ENCODE data around the gene CALHM3.

Gene CALHM3

DNA sequence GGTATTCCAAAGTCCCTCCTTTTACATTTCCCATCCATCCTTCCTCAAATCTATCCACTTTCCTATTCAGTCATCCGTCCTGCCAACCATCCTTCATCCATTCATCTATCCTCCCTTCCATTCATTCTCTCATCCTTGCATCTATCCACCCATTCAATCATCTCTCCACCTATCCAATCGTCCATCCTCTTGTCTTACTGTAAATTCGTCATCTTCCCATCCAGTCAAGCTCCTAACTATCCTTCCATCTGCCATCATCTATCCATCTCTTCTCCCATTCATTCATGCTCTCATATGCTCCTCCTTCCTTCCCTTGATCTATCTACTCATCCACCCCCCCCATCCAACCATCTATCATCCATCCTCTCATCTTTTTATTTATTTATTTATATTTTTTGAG lies 5.0 kb downstream of the CALHM3 start:
- Mint-ChIP-seq H3K9me3 (peaks cover 2% of the 10 kb centered on the region), H3K27me3 (no peaks in the 10 kb centered on the region), H3K4me1 (peaks cover 32% of the 10 kb centered on the region), H3K36me3 (no peaks in the 10 kb centered on the region), H3K27ac (no peak overlapping the region), H3K4me3 (no peak overlapping the region)
- ATAC-seq (ENCODE audit: low read depth) (no peak), DNase-seq (ENCODE audit: low spot score in 2 of 2) (no peak)

DNA sequence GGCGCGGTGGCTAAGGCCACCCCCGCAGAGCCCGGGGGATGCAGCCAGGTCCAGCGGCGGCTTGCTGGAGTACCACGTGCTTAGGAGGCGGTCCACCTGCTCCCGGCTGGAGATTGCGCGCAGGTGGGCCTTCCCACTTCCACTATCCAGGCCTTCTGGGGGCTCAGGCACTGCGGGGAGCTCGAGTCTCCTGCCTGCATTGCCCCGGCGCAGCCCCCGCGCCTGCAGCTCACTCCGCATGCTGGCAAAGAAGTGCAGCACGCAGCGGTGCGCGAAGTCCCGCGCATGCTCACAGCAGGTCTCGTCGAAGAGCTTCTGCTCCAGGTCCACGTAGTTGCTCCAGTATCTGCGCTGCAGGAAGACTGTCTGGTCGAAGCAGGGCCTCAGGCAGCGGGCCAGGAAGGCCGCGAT lies 5.8 kb downstream of the CALHM3 start:
- Mint-ChIP-seq H3K4me1 (peaks cover 34% of the 10 kb centered on the region), H3K27me3 (no peaks in the 10 kb centered on the region), H3K27ac (no peak overlapping the region), H3K4me3 (no peak overlapping the region), H3K36me3 (no peaks in the 10 kb centered on the region), H3K9me3 (peaks cover 2% of the 10 kb centered on the region)
- no peak for DNase-seq (ENCODE audit: low spot score in 2 of 2)
- no peak for ATAC-seq (ENCODE audit: low read depth)

DNA sequence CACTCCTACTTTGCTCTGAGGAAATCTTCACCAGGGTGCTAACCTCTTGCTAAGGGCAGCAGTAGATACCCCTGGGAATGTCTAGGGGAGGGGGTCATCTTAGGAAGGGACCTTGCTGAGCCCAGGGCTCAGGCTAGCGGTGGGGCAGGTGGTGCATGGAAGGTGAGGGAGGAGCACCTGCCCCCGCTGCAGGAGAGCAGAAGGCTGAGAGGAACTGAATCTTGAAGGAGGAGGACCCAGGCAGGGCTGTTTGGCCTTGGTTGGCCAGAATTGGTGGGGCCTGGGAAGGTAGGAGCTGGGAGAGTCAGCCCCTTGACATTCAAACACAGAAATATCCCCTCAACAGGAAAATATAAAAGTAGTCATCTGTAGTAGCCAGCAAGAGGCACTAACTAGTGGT lies 7.0 kb downstream of the CALHM3 start:
- H3K27me3 Mint-ChIP-seq = no peaks in the 10 kb centered on the region
- H3K9me3 Mint-ChIP-seq = peaks cover 2% of the 10 kb centered on the region
- H3K4me3 Mint-ChIP-seq = peak overlapping the region; percentile 77
- ATAC-seq (ENCODE audit: low read depth) (peak; percentile 26), DNase-seq (ENCODE audit: low spot score in 2 of 2) (no peak)
- no peaks in the 10 kb centered on the region for H3K36me3 Mint-ChIP-seq
- peak overlapping the region; percentile 64 for H3K27ac Mint-ChIP-seq
- H3K4me1 Mint-ChIP-seq = peaks cover 44% of the 10 kb centered on the region

DNA sequence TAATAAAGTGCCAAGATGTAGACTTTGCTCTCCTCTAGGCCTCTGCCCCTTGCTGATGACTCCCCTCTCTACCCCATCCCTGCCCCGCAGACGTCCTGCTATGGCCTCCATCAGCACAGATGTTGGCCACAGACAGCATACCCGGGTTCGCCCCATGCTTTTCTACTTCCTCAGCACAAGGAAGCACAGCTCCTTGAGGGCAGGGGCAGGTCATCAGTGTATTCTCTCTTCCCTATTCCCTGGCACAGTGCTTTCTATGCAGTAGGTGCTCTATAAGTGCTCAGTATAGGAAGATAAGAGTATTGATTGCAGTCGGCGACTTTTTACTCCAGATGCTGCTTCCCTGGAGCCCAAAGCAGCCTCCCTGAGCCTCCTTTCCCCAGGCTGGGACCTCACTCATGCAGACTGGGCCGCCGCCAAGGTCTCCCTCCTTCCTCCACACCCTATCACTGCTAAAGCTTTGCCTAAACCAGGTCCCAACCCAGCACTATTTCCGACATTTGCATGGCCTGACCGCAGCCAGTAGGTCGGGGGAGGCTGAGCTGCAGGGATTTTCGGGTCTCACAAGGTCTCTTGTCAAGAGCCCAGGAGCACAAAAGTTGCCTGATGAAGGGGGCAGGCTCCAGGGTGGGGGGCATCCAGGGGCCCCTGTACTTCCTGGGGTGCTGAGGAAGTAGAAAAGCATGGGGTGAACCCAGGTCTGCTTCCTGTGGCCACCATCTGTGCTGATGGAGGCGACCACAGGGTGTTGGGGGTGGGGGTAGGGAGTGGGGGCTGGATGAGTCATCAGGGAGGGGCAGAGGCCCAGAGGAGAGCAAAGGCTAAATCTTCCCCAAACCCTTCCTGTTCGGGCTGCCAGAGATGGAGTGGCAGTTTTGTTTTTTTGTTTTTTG lies 8.0 kb downstream of the CALHM3 start:
- H3K9me3 Mint-ChIP-seq = peaks cover 2% of the 10 kb centered on the region
- DNase-seq (ENCODE audit: low spot score in 2 of 2) = peak; percentile 53 to 65
- no peaks in the 10 kb centered on the region for H3K36me3 Mint-ChIP-seq
- peaks cover 49% of the 10 kb centered on the region for H3K4me1 Mint-ChIP-seq
- H3K27ac Mint-ChIP-seq = peak overlapping the region; percentile 64
- no peaks in the 10 kb centered on the region for H3K27me3 Mint-ChIP-seq
- peak overlapping the region; percentile 77 for H3K4me3 Mint-ChIP-seq
- ATAC-seq (ENCODE audit: low read depth) = peak; percentile 74

DNA sequence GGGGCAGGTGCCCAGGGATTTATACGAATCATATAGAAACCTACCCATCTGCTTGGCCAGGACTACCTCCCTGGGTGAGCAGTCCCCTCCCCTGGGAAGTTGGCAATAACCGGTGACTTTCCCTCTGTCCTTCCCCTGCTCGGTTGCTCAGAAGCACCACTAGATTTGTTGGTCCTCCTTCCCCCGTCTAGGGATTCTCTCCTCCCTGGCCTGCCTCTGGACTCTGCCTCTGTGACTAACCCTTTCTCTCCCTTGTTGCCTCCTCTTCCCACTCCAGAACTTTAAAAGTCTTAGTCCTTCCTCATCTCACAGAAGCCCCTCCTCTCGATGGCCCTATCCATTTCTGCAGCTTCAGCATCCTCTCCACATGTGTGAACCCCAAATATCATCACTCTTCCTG lies 9.8 kb downstream of the CALHM3 start:
- Mint-ChIP-seq H3K27ac (peak overlapping the region; percentile 64), H3K4me3 (no peak overlapping the region), H3K36me3 (no peaks in the 10 kb centered on the region), H3K9me3 (peaks cover 2% of the 10 kb centered on the region), H3K27me3 (no peaks in the 10 kb centered on the region), H3K4me1 (peaks cover 50% of the 10 kb centered on the region)
- ATAC-seq (ENCODE audit: low read depth) (no peak), DNase-seq (ENCODE audit: low spot score in 2 of 2) (no peak)

DNA sequence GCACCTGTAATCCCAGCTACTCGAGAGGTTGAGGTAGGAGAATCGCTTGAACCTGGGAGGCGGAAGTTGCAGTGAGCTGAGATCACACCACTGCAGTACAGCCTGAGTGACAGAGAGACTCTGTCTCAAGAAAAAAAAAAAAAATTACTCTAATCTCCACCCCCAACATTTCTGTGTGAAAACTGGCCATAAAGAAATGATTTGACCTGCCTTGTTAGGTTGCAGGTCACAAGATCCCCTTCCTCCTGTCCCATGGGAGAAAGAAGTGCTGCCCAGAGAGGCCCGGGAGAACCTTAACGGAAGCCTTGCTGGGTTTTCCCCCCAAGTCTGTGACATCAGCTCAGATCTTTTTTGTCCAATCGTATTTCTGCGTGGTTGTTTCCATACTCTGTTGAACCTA lies 11.6 kb downstream of the CALHM3 start:
- no peaks in the 10 kb centered on the region for H3K9me3 Mint-ChIP-seq
- H3K36me3 Mint-ChIP-seq = no peaks in the 10 kb centered on the region
- no peaks in the 10 kb centered on the region for H3K27me3 Mint-ChIP-seq
- H3K4me3 Mint-ChIP-seq = peak overlapping the region; percentile 70
- ATAC-seq (ENCODE audit: low read depth) (peak; percentile 36), DNase-seq (ENCODE audit: low spot score in 2 of 2) (no peak)
- peak overlapping the region; percentile 92 for H3K27ac Mint-ChIP-seq
- peaks cover 47% of the 10 kb centered on the region for H3K4me1 Mint-ChIP-seq

DNA sequence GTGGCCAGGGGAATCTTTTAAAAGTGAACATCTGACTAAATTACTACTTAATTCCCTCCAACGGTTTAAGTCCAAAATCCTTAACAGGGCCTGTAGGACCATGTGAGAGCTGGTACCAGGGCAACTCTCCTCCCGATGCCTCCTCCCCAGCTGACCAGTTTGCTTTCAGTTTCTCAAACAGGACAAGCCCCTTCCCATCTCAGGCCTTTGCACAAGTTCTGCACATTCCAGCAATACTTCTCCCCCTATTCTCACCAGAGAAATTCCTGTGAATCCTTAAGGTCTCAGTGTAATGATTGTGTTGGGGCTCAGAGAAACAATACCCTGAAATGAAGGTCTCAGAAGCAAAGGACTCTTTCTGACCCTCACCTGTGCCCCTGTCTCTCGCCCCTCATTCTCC lies 12.3 kb downstream of the CALHM3 start:
- DNase-seq (ENCODE audit: low spot score in 2 of 2) (no peak), ATAC-seq (ENCODE audit: low read depth) (no peak)
- H3K9me3 Mint-ChIP-seq = no peaks in the 10 kb centered on the region
- H3K4me1 Mint-ChIP-seq = peaks cover 42% of the 10 kb centered on the region
- peak overlapping the region; percentile 70 for H3K4me3 Mint-ChIP-seq
- H3K36me3 Mint-ChIP-seq = no peaks in the 10 kb centered on the region
- H3K27ac Mint-ChIP-seq = peak overlapping the region; percentile 92
- no peaks in the 10 kb centered on the region for H3K27me3 Mint-ChIP-seq

DNA sequence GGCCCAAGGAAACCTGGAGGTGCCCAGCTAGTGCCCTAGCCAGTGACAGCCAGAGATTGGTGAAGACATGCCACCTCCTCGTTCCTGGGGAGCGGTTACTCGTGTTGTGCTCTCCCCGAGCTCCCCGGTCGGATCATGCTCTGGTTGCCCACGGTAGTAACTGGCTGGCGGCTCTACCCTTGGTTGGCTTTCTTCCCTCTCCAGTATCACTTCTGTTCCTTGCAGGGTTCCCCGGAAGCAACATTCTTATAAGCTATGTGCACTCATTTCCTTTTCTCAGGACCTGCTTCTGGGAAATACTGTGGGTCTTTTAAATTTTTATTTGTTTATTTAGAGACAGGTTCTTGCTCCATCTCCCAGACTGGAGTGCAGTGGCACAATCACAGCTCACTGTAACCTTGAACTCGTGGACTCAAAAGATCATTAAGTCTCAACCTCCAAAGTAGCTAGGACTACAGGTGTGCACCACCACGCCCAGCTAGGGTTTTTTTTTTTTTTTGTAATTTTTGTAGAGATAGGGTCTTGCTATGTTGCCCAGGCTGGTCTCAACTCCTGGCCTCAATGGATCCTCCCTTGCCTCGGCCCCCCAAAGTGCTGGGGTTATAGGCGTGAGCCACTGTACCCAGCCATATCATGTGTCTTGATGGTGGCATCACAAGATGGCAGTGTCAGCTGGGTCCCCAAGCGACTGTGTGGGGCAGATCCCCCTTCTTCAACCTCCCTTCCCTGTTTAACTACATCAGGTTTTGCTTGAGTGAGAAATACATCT lies 13.4 kb downstream of the CALHM3 start:
- ATAC-seq (ENCODE audit: low read depth) (peak; percentile 16), DNase-seq (ENCODE audit: low spot score in 2 of 2) (no peak)
- Mint-ChIP-seq H3K27ac (peak overlapping the region; percentile 18), H3K27me3 (no peaks in the 10 kb centered on the region), H3K4me1 (peaks cover 37% of the 10 kb centered on the region), H3K36me3 (no peaks in the 10 kb centered on the region), H3K4me3 (no peak overlapping the region), H3K9me3 (no peaks in the 10 kb centered on the region)

DNA sequence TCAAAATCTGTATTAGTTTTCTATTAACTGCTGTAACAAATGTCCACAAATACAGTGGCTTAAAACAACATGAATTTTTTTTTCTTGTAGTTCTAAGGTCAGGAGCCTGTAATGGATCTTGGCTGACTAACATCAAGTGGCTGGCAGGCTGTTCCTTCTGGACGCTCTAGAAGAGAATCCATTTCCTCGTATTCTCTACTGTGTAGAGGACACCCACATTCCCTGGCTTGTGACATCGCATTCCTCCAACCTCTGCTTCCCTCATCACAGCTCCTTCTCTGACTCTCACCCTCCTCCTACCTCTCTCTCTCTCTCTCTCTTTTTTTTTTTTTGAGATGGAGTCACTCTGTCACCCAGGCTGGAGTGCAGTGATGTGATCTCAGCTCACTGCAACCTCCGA lies 15.5 kb downstream of the CALHM3 start:
- peaks cover 31% of the 10 kb centered on the region for H3K4me1 Mint-ChIP-seq
- ATAC-seq (ENCODE audit: low read depth) = no peak
- no peak overlapping the region for H3K4me3 Mint-ChIP-seq
- no peak for DNase-seq (ENCODE audit: low spot score in 2 of 2)
- H3K27ac Mint-ChIP-seq = peak overlapping the region; percentile 76
- H3K27me3 Mint-ChIP-seq = no peaks in the 10 kb centered on the region
- H3K36me3 Mint-ChIP-seq = no peaks in the 10 kb centered on the region
- H3K9me3 Mint-ChIP-seq = no peaks in the 10 kb centered on the region

DNA sequence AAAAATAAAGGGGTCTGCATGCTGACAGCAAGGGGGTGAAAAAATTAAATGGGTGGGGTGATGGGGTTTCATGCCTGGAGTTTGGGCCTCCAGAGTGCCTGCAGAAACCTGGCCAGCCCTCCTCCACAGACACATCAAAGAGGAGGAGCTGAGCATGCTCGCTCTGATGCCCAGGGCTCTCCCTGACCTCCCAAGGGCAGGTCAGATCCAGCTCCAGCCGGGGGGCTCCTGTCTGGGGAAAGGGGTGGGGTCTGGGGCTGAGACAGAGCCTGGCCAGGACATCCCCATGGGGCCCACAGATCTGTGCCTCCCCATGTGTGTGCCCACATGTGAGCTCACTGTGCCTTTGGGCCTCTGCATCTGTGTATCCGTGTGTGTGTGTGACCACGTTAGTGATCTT lies 19.4 kb downstream of the CALHM3 start:
- Mint-ChIP-seq H3K27me3 (no peaks in the 10 kb centered on the region), H3K9me3 (no peaks in the 10 kb centered on the region), H3K27ac (no peak overlapping the region), H3K4me1 (peaks cover 12% of the 10 kb centered on the region), H3K4me3 (no peak overlapping the region), H3K36me3 (no peaks in the 10 kb centered on the region)
- ATAC-seq (ENCODE audit: low read depth) (no peak), DNase-seq (ENCODE audit: low spot score in 2 of 2) (no peak)

DNA sequence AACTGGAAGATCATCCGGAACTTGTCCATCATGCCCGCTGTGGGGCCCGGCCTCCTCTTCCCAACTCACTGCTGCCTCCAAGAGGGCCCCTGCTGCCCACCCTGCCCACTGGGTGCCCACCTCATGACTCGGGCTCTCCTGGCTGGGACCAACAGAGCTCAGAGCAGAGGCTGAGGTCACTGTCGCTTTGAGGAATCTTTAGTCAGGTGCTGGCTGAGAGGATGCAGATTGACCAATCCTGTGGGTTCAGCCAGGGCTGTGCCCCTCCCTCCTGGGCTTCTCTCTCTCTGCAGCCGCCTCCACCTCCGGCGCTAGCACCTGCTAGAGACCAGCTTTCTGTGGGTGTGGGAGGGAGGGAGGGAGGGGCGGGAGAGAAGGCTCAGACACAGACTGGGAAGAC lies 20.3 kb downstream of the CALHM3 start, which contains the start of gene CALHM1:
CALHM1 (minus strand) TSS at position 181 of the 400 bp plus-strand sequence; CDS start at position 32, 149 bp downstream.
- DNase-seq (ENCODE audit: low spot score in 2 of 2) = no peak
- Mint-ChIP-seq H3K4me1 (peaks cover 12% of the 10 kb centered on the region), H3K27me3 (no peaks in the 10 kb centered on the region), H3K4me3 (peak within 1 kb of the TSS; percentile 21), H3K9me3 (no peaks in the 10 kb centered on the region), H3K36me3 (no peaks in the 10 kb centered on the region), H3K27ac (no peak within 1 kb of the TSS)
- ATAC-seq (ENCODE audit: low read depth) = peak; percentile 84

DNA sequence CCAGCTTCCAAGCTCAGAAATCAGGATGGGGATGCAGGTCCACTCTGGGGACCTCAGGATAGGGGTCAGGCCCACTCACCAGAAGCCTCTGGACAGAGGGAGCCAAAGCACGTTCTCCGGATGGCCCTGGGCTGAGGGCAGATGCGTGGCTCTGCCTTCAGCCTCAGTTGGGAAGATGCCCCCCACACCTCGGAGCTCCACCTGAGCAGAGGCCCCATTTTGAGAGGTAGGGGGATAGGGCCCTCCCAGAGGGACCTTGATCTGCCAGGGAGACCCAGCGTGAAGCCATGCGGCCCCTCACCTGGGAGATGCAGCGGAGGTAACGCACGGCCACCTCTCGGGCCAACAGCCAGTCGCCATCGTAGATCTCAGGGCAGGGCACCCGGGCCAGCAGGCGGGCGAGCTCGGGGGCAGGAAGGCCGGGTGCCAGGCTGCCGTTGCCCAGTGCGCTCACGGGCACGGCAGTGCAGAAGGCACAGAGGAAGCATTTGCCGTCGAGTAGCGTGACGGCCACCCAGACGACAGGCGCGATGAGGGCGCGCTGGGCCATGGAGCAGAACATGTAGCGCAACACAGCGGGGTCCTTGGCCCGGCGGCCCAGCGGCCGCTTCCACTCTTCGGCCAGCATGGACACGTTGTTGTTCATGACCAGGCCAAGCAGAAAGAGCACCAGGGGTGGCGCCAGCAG lies 21.0 kb downstream of the CALHM3 start:
- DNase-seq (ENCODE audit: low spot score in 2 of 2) = no peak
- Mint-ChIP-seq H3K9me3 (no peaks in the 10 kb centered on the region), H3K4me3 (peak overlapping the region; percentile 21), H3K27me3 (no peaks in the 10 kb centered on the region), H3K4me1 (peaks cover 14% of the 10 kb centered on the region), H3K27ac (no peak overlapping the region), H3K36me3 (no peaks in the 10 kb centered on the region)
- no peak for ATAC-seq (ENCODE audit: low read depth)

DNA sequence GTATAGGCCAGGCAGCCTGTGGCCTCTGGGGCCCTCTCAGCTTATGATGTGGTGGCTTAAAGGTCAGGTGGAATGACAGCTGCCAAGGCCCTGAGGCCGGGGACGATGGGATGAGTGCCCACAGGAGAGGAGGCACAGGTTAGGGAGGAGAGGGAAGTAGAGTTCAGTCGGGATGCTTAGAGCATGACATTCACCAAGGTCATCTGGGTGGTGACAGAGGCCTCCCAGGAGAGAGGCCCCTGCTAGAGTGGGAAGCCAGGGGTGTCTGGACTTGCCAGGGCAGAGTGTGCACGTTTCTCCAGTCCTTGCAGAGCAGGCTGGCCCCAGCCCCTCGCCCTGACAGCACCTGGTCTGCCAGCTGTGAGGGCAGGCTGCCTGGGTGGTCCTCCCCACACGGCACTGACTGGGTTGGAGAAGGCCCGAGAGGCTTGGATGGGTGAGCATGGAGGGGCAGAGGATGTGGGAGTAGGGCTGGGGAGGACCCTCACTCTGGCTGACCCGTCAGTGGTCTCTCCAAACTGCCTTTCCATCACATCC lies 21.8 kb downstream of the CALHM3 start:
- Mint-ChIP-seq H3K4me3 (no peak overlapping the region), H3K27me3 (no peaks in the 10 kb centered on the region), H3K9me3 (no peaks in the 10 kb centered on the region), H3K36me3 (no peaks in the 10 kb centered on the region), H3K4me1 (peaks cover 12% of the 10 kb centered on the region), H3K27ac (peak overlapping the region; percentile 32)
- ATAC-seq (ENCODE audit: low read depth) (no peak), DNase-seq (ENCODE audit: low spot score in 2 of 2) (no peak)
